Erythroblast (primary cell): Measurements from ENCODE around the gene GSTK1.

Experiments used
- GATA1 ChIP-seq: IDR thresholded peaks from 2 replicates; pipeline ENCODE4 v1.6.1; 2011; ENCODE audit warnings: low read depth, mild to moderate bottlenecking, control low read depth, low read length, moderate library complexity
- POLR2A ChIP-seq: IDR thresholded peaks from 2 replicates; pipeline ENCODE4 v1.6.1; 2011; ENCODE audit warnings: mild to moderate bottlenecking, low read length

GRCh38 chr7:143239813-143240212 is 23.4 kb upstream of the GSTK1 start:
- TF ChIP-seq POLR2A (no peak), GATA1 (no peak)
